Testis (tissue), 3 donors: ENCODE data around the gene LIME1. TPM values are rescaled to one million over a fixed set of nuclear protein-coding genes. Genes with fewer than 3 reads are reported as not detected.

Source experiments
- DNase-seq: peaks from one replicate; pipeline ENCODE4 v3.0.0-alpha.2; 2019
- H3K27ac ChIP-seq, 2 donors: fragments of 200-600 bp; sonication (generic); one replicate each; pipeline ENCODE4 v1.5.1; 2019
- H3K27me3 ChIP-seq: fragments of 200-600 bp; sonication (generic); one replicate; pipeline ENCODE4 v1.5.1; 2019
- H3K36me3 ChIP-seq: fragments of 200-600 bp; sonication (generic); one replicate; pipeline ENCODE4 v1.5.1; 2017; ENCODE audit warnings: low read depth; ENCODE audit errors: missing control alignments
- H3K4me1 ChIP-seq: fragments of 200-600 bp; sonication (generic); one replicate; pipeline ENCODE4 v1.5.1; 2019
- H3K4me3 ChIP-seq, 2 donors: fragments of 200-600 bp; sonication (generic); one replicate each; pipeline ENCODE4 v1.5.1; 2017 to 2019
- H3K9me3 ChIP-seq: fragments of 200-600 bp; sonication (generic); one replicate; pipeline ENCODE4 v1.5.1; 2017
- CTCF ChIP-seq, 3 experiments: fragments of 450-650 bp in 2 of 3; fragments of 200-600 bp in 1 of 3; sonication (generic) in 1 of 3; IDR thresholded peaks; one replicate each; pipeline ENCODE4 v1.5.1; 2016 to 2019; ENCODE audit warnings: antibody characterized with exemption in 3 of 3, mild to moderate bottlenecking in 2 of 3, moderate library complexity in 1 of 3
- POLR2A ChIP-seq: fragments of 450-650 bp; IDR thresholded peaks from one replicate; pipeline ENCODE4 v1.6.1; 2017; ENCODE audit warnings: antibody characterized with exemption, mild to moderate bottlenecking, moderate library complexity
- WGBS, 2 donors: methylation state at CpG; one replicate each; pipeline ENCODE4 v1.1.5; 2018; 5-methylcytosine and 5-hydroxymethylcytosine counted together
- intact Hi-C: fragments of 100-400 bp; cut with DNase I; formaldehyde crosslinking; loops from one replicate; pipeline ENCODE4 v1.15.1; 2023; ENCODE audit warnings: low total_unique reads
- polyA plus RNA-seq: library from polyadenylated mRNA; stranded (reverse); fragments of 350-450 nt; fragmentation: Illumina TruSeq; extraction: RNeasy Lipid Tissue Mini Kit (QIAGEN cat#74804); gene quantifications from one replicate; pipeline ENCODE4 v1.2.3, GENCODE V29; 2014; ENCODE audit warnings: low read depth, low replicate concordance; ENCODE audit not compliant: insufficient read depth
- total RNA-seq, 2 donors: library from RNA; depleted of rRNA; stranded (reverse); fragments of >200 nt; gene quantifications; one replicate each; pipeline ENCODE4 v1.2.3, GENCODE V29; 2016

Gene LIME1
- total and polyA plus RNA-seq, 3 donors from 2014 or later = 5.6 to 47.4 (median 41.4) TPM

DNA sequence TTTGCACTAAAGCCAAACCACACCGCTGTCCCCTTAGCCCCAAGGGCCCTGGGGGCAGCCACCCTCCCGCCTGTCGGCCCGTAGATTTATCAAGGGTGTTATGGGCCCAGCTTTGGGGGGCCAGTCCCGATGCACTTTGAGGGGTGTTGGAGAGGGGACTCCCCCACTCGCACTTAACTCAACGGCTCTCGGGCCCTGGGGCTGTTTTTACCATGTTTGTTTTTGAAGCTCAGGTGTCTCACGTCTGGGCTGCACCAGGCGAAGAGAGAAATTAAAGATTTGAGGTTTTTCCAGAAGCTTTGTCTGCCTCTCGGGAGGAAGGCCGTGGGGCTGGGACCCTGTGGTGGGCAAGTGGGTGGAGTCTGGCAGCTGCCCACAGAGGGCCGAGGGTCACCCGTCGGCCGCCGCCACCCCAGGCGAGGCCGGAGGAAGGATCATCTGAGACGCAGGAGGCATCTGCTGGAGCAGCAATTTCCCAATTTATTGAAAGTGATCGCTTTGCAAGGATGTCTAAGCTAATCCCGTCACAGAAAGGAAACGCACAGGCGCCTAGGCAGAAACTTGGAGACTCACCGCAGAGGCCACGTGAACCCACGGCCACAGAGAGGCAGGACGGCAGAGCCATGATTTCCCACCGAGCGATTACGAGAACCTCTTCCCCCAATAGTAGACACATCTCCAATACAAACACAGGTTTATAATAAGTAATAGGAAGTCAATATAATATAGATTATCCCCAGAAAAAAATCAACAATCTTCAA lies 6.9 kb downstream of the LIME1 start:
- H3K27me3 ChIP-seq = no peaks in the 10 kb centered on the region
- intact Hi-C loops = no loop called here

DNA sequence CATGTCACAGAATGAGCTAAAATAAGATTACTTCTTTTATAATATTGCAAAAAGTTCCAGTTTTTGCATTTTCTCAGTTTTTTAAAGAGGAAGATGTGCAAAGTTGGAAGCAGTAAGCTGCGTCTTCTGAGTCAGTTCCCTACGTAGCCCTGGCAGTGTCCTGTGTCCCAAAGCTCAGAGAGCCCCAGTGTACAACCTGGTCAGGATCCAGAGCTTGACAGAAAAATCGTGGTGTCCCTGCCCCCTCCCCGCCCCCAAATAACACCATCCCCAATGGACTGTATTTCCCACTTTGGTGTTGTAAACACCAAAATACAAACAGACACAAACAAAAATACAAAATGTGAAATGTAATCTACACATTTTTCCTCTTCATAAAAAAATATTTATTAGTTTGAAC lies 7.7 kb downstream of the LIME1 start:
- H3K27me3 ChIP-seq = no peaks in the 10 kb centered on the region
- 69 to 80% methylated on average over 4 of the region's 4 CpGs for WGBS, 2 donors
- H3K27ac ChIP-seq = no peak overlapping the region
- H3K9me3 ChIP-seq = no peaks in the 10 kb centered on the region
- intact Hi-C loops = no loop called here
- H3K4me1 ChIP-seq = peaks cover 30% of the 10 kb centered on the region
- DNase-seq = no peak
- H3K4me3 ChIP-seq = no peak overlapping the region
- H3K36me3 ChIP-seq = no peaks in the 10 kb centered on the region
- TF ChIP-seq POLR2A (no peak), CTCF (IDR thresholded peaks at IDR 0.05) (no peak)

More for the DNA sequence above, 6.9 kb downstream of the LIME1 start:
- DNase-seq = no peak
- Histone ChIP-seq H3K27ac (peak overlapping the region in 1 of 2 donors; percentile 64), H3K36me3 (no peaks in the 10 kb centered on the region), H3K4me3 (no peak overlapping the region), H3K4me1 (peaks cover 38% of the 10 kb centered on the region), H3K9me3 (no peaks in the 10 kb centered on the region)
- 80 to 81% methylated on average over 29 to 31 of the region's 31 CpGs for WGBS, 2 donors
- no peak for TF ChIP-seq POLR2A
- no peak for TF ChIP-seq CTCF (IDR thresholded peaks at IDR 0.05)

DNA sequence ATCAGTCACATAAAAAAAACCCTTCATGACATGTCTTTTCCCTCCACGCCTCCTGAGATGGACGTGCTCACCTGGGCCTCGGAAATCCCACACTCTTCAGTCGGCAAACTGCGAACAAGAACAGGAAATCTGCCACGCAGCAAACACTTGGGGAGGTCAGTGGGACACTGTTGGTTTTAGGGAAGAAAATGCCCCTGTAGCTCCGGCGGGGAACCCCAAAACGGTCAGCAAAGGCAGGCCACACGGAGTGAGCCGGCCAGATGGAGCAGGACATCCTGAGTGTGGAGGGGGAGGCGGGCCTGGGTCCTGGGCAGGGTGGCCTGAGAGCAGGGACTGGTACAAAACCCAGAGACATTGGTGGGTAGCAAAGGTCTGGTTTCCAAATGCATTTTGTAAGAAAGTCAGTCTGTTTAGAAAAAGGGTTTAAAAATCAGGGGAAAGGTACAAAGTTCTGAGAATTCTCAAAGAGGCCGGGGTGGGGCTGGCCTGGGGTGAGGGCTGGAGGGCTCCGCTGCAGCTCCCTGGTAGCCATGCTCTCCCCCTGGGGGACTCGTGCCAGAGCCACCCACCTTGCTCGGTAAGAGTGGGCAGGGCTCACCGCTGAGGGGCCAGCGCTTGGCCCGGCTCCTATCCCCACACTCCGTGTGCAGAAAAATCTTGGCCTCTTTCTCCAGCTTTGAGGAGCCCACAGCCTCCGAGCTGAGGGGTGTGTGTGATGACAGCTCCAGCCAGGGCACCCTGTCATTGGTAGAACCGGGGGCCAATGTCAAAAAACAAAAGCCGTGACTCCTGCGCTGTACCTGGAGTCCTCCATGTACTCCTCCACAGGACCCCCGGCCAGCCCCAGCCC lies 8.3 kb downstream of the LIME1 start:
- no peaks in the 10 kb centered on the region for H3K9me3 ChIP-seq
- 81 to 84% methylated on average over 24 to 25 of the region's 25 CpGs for WGBS, 2 donors
- H3K4me3 ChIP-seq = no peak overlapping the region
- TF ChIP-seq POLR2A (no peak), CTCF (IDR thresholded peaks at IDR 0.05) (no peak)
- H3K36me3 ChIP-seq = no peaks in the 10 kb centered on the region
- no peaks in the 10 kb centered on the region for H3K27me3 ChIP-seq
- intact Hi-C loops = no loop called here
- no peak for DNase-seq
- H3K4me1 ChIP-seq = peaks cover 29% of the 10 kb centered on the region
- H3K27ac ChIP-seq = peak overlapping the region in 1 of 2 donors; percentile 15

GRCh38 chr20:63745424-63745805 lies 9.0 kb downstream of the LIME1 start:
- intact Hi-C loops = no loop called here
- WGBS, 2 donors = 77 to 79% methylated on average over 13 to 15 of the region's 15 CpGs
- H3K36me3 ChIP-seq = no peaks in the 10 kb centered on the region

More at GRCh38 chr20:63745424-63745805, 9.0 kb downstream of the LIME1 start:
- Histone ChIP-seq H3K27me3 (no peaks in the 10 kb centered on the region), H3K4me3 (no peak overlapping the region), H3K27ac (peak overlapping the region in 1 of 2 donors; percentile 15), H3K9me3 (no peaks in the 10 kb centered on the region), H3K4me1 (peaks cover 29% of the 10 kb centered on the region)
- no peak for DNase-seq
- TF ChIP-seq POLR2A = no peak
- TF ChIP-seq CTCF (IDR thresholded peaks at IDR 0.05) = no peak
